ENCODE data around the gene HNF1A.

- TF ChIP-seq CTCF (optimal IDR thresholded peaks at IDR 0.05 in 1 of 3, IDR thresholded peaks at IDR 0.05 in 1 of 3, conservative IDR thresholded peaks at IDR 0.05 in 1 of 3; ENCODE audit: extremely low read depth in 1 of 3, insufficient read depth in 2 of 3, low read length in 3 of 3), result no peak
- TF ChIP-seq EZH2 (IDR thresholded peaks at IDR 0.05; ENCODE audit: low read length), result no peak
Observed at GRCh38 chr12:121011820-121012219, 33.5 kb downstream of the HNF1A start.
